ENCODE results near the gene CARHSP1. TPM values are rescaled to one million over a fixed set of nuclear protein-coding genes. Genes with fewer than 3 reads are reported as not detected.

Gene CARHSP1
- polyA plus RNA-seq, 1 of the 3 experiments (the other 2 are of a cell fraction), result 93.6 TPM

DNA sequence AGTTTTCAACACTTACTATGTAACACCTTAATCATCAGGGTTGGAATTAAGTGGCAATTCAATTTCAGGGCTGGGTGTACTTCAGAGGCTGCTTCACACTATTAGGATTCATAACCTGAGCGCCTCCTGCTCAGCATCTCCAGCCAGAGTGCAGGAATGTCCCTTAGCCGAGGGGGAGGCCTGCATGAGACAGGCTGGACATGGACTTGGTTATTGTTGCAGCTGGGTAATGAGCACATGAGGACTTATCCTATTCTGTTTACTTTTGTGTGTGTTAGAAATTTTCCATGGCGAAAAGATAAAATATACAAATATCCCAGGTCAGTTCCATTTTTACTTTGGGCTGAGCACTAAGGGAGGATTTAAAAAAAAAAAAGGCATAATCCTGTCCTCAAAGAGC is 60.8 kb downstream of the CARHSP1 start:
- peaks cover 0 to 41% of the 10 kb centered on the region in 2 experiments; a peak in 1 of 4 replicates for H3K4me1 ChIP-seq (ENCODE audit: control insufficient read depth in 1 of 2, insufficient read depth in 2 of 2, low read depth in 1 of 2, low read length in 1 of 2)
- 100% methylated on average over 3 of the region's 3 CpGs for WGBS (ENCODE audit: low lambda C conversion rate)
- H3K27ac ChIP-seq (ENCODE audit: low read depth in 2 of 2, low read length in 1 of 2), result peak overlapping the region in 1 of 2 experiments; percentile 82; a peak in 2 of 4 replicates
- H3K4me2 ChIP-seq, result no peak overlapping the region
- no peak for DNase-seq
- no peaks in the 10 kb centered on the region for H3K27me3 ChIP-seq (ENCODE audit: insufficient read depth)
- ChIA-PET POLR2A (no interaction called here), CTCF (no interaction called here)
- no peaks in the 10 kb centered on the region for H3F3A ChIP-seq (replicated peaks; ENCODE audit: insufficient read depth)
- peaks cover 78% of the 10 kb centered on the region for H3K79me2 ChIP-seq (ENCODE audit: insufficient read depth)
- peaks cover 29% of the 10 kb centered on the region for H4K20me1 ChIP-seq (ENCODE audit: insufficient read depth)
- no peak overlapping the region for H2AFZ ChIP-seq (ENCODE audit: low read depth)
- H3K4me3 ChIP-seq (ENCODE audit: low read depth in 2 of 2, low read length in 1 of 2), result no peak overlapping the region
- no peak for TF ChIP-seq RCOR1 (IDR thresholded peaks at IDR 0.05; ENCODE audit: low read length)
- TF ChIP-seq GATA2 (CRISPR knock-in tag; IDR thresholded peaks at IDR 0.05), result no peak
- TF ChIP-seq RFX5 (IDR thresholded peaks at IDR 0.05; ENCODE audit: low read length), result no peak
- no peak for TF ChIP-seq FOSL2 (IDR thresholded peaks at IDR 0.05; ENCODE audit: borderline replicate concordance, low read depth)
- TF ChIP-seq, protein P1, sequence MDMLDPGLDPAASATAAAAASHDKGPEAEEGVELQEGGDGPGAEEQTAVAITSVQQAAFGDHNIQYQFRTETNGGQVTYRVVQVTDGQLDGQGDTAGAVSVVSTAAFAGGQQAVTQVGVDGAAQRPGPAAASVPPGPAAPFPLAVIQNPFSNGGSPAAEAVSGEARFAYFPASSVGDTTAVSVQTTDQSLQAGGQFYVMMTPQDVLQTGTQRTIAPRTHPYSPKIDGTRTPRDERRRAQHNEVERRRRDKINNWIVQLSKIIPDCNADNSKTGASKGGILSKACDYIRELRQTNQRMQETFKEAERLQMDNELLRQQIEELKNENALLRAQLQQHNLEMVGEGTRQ (IDR thresholded peaks at IDR 0.05; ENCODE audit: borderline replicate concordance, low read depth, low read length), result no peak
- TF ChIP-seq MXI1 (IDR thresholded peaks at IDR 0.05; ENCODE audit: low read depth, low read length), result no peak
- no peak for TF ChIP-seq JUND (IDR thresholded peaks at IDR 0.05)
- TF ChIP-seq, protein P2, sequence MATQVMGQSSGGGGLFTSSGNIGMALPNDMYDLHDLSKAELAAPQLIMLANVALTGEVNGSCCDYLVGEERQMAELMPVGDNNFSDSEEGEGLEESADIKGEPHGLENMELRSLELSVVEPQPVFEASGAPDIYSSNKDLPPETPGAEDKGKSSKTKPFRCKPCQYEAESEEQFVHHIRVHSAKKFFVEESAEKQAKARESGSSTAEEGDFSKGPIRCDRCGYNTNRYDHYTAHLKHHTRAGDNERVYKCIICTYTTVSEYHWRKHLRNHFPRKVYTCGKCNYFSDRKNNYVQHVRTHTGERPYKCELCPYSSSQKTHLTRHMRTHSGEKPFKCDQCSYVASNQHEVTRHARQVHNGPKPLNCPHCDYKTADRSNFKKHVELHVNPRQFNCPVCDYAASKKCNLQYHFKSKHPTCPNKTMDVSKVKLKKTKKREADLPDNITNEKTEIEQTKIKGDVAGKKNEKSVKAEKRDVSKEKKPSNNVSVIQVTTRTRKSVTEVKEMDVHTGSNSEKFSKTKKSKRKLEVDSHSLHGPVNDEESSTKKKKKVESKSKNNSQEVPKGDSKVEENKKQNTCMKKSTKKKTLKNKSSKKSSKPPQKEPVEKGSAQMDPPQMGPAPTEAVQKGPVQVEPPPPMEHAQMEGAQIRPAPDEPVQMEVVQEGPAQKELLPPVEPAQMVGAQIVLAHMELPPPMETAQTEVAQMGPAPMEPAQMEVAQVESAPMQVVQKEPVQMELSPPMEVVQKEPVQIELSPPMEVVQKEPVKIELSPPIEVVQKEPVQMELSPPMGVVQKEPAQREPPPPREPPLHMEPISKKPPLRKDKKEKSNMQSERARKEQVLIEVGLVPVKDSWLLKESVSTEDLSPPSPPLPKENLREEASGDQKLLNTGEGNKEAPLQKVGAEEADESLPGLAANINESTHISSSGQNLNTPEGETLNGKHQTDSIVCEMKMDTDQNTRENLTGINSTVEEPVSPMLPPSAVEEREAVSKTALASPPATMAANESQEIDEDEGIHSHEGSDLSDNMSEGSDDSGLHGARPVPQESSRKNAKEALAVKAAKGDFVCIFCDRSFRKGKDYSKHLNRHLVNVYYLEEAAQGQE (IDR thresholded peaks at IDR 0.05; ENCODE audit: low read depth, low read length), result no peak
- TF ChIP-seq CHD2 (IDR thresholded peaks at IDR 0.05; ENCODE audit: low read length, partially characterized antibody), result no peak
- TF ChIP-seq ELF1 (IDR thresholded peaks at IDR 0.05), result no peak
- TF ChIP-seq, protein P3, sequence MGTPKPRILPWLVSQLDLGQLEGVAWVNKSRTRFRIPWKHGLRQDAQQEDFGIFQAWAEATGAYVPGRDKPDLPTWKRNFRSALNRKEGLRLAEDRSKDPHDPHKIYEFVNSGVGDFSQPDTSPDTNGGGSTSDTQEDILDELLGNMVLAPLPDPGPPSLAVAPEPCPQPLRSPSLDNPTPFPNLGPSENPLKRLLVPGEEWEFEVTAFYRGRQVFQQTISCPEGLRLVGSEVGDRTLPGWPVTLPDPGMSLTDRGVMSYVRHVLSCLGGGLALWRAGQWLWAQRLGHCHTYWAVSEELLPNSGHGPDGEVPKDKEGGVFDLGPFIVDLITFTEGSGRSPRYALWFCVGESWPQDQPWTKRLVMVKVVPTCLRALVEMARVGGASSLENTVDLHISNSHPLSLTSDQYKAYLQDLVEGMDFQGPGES (IDR thresholded peaks at IDR 0.05; ENCODE audit: low read depth, low read length), result no peak
- no peak for TF ChIP-seq MEF2A (IDR thresholded peaks at IDR 0.05; ENCODE audit: borderline replicate concordance, low read depth)
- no peak for TF ChIP-seq YY1 (IDR thresholded peaks at IDR 0.05; ENCODE audit: low read depth)
- no peak for TF ChIP-seq GABPA (IDR thresholded peaks at IDR 0.05; ENCODE audit: low read depth)
- TF ChIP-seq, protein P4, sequence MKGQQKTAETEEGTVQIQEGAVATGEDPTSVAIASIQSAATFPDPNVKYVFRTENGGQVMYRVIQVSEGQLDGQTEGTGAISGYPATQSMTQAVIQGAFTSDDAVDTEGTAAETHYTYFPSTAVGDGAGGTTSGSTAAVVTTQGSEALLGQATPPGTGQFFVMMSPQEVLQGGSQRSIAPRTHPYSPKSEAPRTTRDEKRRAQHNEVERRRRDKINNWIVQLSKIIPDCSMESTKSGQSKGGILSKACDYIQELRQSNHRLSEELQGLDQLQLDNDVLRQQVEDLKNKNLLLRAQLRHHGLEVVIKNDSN (IDR thresholded peaks at IDR 0.05; ENCODE audit: borderline replicate concordance, low read depth), result no peak
- no peak overlapping the region for H3K9ac ChIP-seq
- peaks cover 74 to 91% of the 10 kb centered on the region in 2 experiments for H3K36me3 ChIP-seq (replicated peaks in 1 of 2; ENCODE audit: control insufficient read depth in 1 of 2, insufficient read depth in 2 of 2, low read length in 1 of 2)
- H3K9me2 ChIP-seq, result no peaks in the 10 kb centered on the region
- no peaks in the 10 kb centered on the region for H3K9me3 ChIP-seq

All from SK-N-SH (cell line).